Measurements from ENCODE around the gene SAFB2. TPM values are rescaled to one million over a fixed set of nuclear protein-coding genes. Genes with fewer than 3 reads are reported as not detected.

SAFB2 gene
- total RNA-seq, 1 experiment from 2014 or later = 86.9 TPM

DNA sequence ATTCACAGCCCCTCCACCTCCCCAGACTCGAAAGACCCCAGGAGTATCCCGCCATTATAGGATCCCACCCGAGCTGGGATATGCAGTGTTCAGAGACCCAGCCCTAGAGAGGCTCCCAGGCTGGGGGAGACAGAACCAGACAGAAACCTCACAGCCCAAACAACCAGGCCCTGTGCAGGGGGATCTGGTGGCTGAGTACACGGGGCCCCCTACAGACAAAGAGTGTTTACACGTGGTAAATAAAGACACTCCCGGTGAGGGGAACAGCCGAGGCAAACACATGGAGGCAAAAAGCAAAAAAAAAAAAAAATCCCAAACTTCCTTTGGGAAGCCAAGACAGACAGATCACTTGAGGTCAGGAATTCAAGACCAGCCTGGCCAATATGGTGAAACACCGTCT is 79.9 kb downstream of the SAFB2 start:
- Histone ChIP-seq H3K4me3 (replicated peaks in 1 of 2; ENCODE audit: low read depth in 1 of 2, low read length in 2 of 2) (no peak overlapping the region), H3K36me3 (ENCODE audit: control insufficient read depth in 1 of 2, insufficient read depth in 2 of 2, low read length in 2 of 2) (no peaks in the 10 kb centered on the region), H3K79me2 (ENCODE audit: insufficient read depth, low read length) (no peaks in the 10 kb centered on the region), H4K20me1 (ENCODE audit: insufficient read depth) (no peaks in the 10 kb centered on the region), H3K9me2 (ENCODE audit: insufficient read depth) (no peaks in the 10 kb centered on the region), H3K4me1 (ENCODE audit: control insufficient read depth in 1 of 2, insufficient read depth in 2 of 2, low read length in 2 of 2) (peaks cover 6 to 8% of the 10 kb centered on the region in 2 experiments; a peak in 3 of 4 replicates), H2AFZ (ENCODE audit: low read depth, low read length, poor library complexity, severe bottlenecking) (no peak overlapping the region), H3K9me3 (ENCODE audit: control insufficient read depth in 1 of 2, insufficient read depth in 1 of 2, low read depth in 1 of 2, low read length in 2 of 2) (no peaks in the 10 kb centered on the region), H3K27ac (ENCODE audit: low read depth, low read length) (no peak overlapping the region), H3K9ac (ENCODE audit: low read length) (no peak overlapping the region), H3K4me2 (ENCODE audit: low read length) (no peak overlapping the region), H3K27me3 (ENCODE audit: insufficient read depth, low read length) (no peaks in the 10 kb centered on the region)
- ChIA-PET POLR2A (no interaction called here), CTCF (no interaction called here), RAD21 (ENCODE audit: low non-redundant PET in 1 of 2, low total read pairs in 2 of 2, uncharacterized antibody in 2 of 2, unreplicated experiment in 2 of 2) (no interaction called here)
- TF ChIP-seq, protein P1, sequence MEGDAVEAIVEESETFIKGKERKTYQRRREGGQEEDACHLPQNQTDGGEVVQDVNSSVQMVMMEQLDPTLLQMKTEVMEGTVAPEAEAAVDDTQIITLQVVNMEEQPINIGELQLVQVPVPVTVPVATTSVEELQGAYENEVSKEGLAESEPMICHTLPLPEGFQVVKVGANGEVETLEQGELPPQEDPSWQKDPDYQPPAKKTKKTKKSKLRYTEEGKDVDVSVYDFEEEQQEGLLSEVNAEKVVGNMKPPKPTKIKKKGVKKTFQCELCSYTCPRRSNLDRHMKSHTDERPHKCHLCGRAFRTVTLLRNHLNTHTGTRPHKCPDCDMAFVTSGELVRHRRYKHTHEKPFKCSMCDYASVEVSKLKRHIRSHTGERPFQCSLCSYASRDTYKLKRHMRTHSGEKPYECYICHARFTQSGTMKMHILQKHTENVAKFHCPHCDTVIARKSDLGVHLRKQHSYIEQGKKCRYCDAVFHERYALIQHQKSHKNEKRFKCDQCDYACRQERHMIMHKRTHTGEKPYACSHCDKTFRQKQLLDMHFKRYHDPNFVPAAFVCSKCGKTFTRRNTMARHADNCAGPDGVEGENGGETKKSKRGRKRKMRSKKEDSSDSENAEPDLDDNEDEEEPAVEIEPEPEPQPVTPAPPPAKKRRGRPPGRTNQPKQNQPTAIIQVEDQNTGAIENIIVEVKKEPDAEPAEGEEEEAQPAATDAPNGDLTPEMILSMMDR (IDR thresholded peaks at IDR 0.05 in 2 of 3, conservative IDR thresholded peaks at IDR 0.05 in 1 of 3; ENCODE audit: borderline replicate concordance in 1 of 3, insufficient read depth in 1 of 3, low read depth in 2 of 3, low read length in 2 of 3) = peak; percentile 21 to 33 (median 24); a peak in 3 of 6 replicates
- TF ChIP-seq YY1 (IDR thresholded peaks at IDR 0.05; ENCODE audit: extremely low read depth, insufficient replicate concordance, low read depth, low read length) (no peak), RAD21 (IDR thresholded peaks at IDR 0.05; ENCODE audit: low read depth) (peak; percentile 68)
- intact Hi-C loops (cut with micrococcal nuclease) = no loop called here
- ATAC-seq = peak; percentile 71
- DNase-seq (ENCODE audit: low read depth, low spot score) = no peak
- BruUV-seq (replicated peaks) = no TSS peak

DNA sequence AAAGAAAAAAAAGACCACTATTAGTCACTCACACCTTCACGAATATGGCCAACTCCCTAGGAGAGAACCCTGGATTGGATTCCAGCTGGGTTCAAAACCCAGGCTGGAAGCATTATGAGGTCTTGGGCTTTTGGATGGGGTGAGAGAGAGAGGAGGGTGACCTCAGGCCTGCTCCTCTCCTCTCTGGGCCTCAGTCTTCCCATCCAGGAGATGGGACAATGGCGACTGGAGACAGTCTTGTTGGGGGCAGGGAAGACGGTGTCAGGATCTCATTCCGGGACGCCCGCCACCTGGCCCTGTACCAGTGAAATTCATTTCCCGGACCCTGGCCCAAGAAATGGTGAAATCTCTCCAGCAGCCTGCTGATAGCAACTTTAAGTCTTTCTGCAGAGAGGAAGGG is 81.1 kb downstream of the SAFB2 start:
- H4K20me1 ChIP-seq (ENCODE audit: insufficient read depth) = no peaks in the 10 kb centered on the region
- no peak overlapping the region for H3K4me3 ChIP-seq (replicated peaks in 1 of 2; ENCODE audit: low read depth in 1 of 2, low read length in 2 of 2)
- H3K27me3 ChIP-seq (ENCODE audit: insufficient read depth, low read length) = no peaks in the 10 kb centered on the region
- no peaks in the 10 kb centered on the region for H3K9me3 ChIP-seq (ENCODE audit: control insufficient read depth in 1 of 2, insufficient read depth in 1 of 2, low read depth in 1 of 2, low read length in 2 of 2)
- ChIA-PET POLR2A (no interaction called here), CTCF (no interaction called here), RAD21 (ENCODE audit: low non-redundant PET in 1 of 2, low total read pairs in 2 of 2, uncharacterized antibody in 2 of 2, unreplicated experiment in 2 of 2) (no interaction called here)
- ATAC-seq (no peak), DNase-seq (ENCODE audit: low read depth, low spot score) (no peak)
- no peak overlapping the region for H2AFZ ChIP-seq (ENCODE audit: low read depth, low read length, poor library complexity, severe bottlenecking)
- H3K27ac ChIP-seq (ENCODE audit: low read depth, low read length) = no peak overlapping the region
- intact Hi-C loops (cut with micrococcal nuclease) = no loop called here
- no peaks in the 10 kb centered on the region for H3K9me2 ChIP-seq (ENCODE audit: insufficient read depth)
- no peaks in the 10 kb centered on the region for H3K36me3 ChIP-seq (ENCODE audit: control insufficient read depth in 1 of 2, insufficient read depth in 2 of 2, low read length in 2 of 2)
- H3K9ac ChIP-seq (ENCODE audit: low read length) = no peak overlapping the region
- H3K4me2 ChIP-seq (ENCODE audit: low read length) = no peak overlapping the region
- BruUV-seq (replicated peaks) = no TSS peak
- no peaks in the 10 kb centered on the region for H3K79me2 ChIP-seq (ENCODE audit: insufficient read depth, low read length)
- H3K4me1 ChIP-seq (ENCODE audit: control insufficient read depth in 1 of 2, insufficient read depth in 2 of 2, low read length in 2 of 2) = peaks cover 16 to 19% of the 10 kb centered on the region in 2 experiments
- no peak for TF ChIP-seq POLR2A (IDR thresholded peaks at IDR 0.05; ENCODE audit: borderline replicate concordance, extremely low read depth, insufficient read depth, insufficient read length)
- TF ChIP-seq ZNF274 (IDR thresholded peaks at IDR 0.05; ENCODE audit: low read depth, low read length) = no peak
- no peak for TF ChIP-seq FOSL1 (IDR thresholded peaks at IDR 0.05; ENCODE audit: low read depth)
- TF ChIP-seq, protein P1 (IDR thresholded peaks at IDR 0.05 in 2 of 3, conservative IDR thresholded peaks at IDR 0.05 in 1 of 3; ENCODE audit: borderline replicate concordance in 1 of 3, insufficient read depth in 1 of 3, low read depth in 2 of 3, low read length in 2 of 3) = no peak
- TF ChIP-seq CBX3 (IDR thresholded peaks at IDR 0.05; ENCODE audit: low read depth) = no peak
- no peak for TF ChIP-seq TCF7L2 (IDR thresholded peaks at IDR 0.05; ENCODE audit: borderline replicate concordance, extremely low read depth, insufficient read depth, insufficient read length)
- no peak for TF ChIP-seq SP1 (IDR thresholded peaks at IDR 0.05; ENCODE audit: low read depth)
- no peak for TF ChIP-seq ZFX (IDR thresholded peaks at IDR 0.05)
- TF ChIP-seq, protein P2, sequence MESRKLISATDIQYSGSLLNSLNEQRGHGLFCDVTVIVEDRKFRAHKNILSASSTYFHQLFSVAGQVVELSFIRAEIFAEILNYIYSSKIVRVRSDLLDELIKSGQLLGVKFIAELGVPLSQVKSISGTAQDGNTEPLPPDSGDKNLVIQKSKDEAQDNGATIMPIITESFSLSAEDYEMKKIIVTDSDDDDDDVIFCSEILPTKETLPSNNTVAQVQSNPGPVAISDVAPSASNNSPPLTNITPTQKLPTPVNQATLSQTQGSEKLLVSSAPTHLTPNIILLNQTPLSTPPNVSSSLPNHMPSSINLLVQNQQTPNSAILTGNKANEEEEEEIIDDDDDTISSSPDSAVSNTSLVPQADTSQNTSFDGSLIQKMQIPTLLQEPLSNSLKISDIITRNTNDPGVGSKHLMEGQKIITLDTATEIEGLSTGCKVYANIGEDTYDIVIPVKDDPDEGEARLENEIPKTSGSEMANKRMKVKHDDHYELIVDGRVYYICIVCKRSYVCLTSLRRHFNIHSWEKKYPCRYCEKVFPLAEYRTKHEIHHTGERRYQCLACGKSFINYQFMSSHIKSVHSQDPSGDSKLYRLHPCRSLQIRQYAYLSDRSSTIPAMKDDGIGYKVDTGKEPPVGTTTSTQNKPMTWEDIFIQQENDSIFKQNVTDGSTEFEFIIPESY (IDR thresholded peaks at IDR 0.05; ENCODE audit: extremely low read depth, insufficient replicate concordance, low read length) = no peak
- no peak for TF ChIP-seq RAD21 (IDR thresholded peaks at IDR 0.05; ENCODE audit: low read depth)
- TF ChIP-seq JUND (IDR thresholded peaks at IDR 0.05) = no peak
